ENCODE data around the gene KRTAP5-2. TPM values are rescaled to one million over a fixed set of nuclear protein-coding genes. Genes with fewer than 3 reads are reported as not detected.

KRTAP5-2 gene
- total RNA-seq, 1 donor from 2014 or later: not detected

DNA sequence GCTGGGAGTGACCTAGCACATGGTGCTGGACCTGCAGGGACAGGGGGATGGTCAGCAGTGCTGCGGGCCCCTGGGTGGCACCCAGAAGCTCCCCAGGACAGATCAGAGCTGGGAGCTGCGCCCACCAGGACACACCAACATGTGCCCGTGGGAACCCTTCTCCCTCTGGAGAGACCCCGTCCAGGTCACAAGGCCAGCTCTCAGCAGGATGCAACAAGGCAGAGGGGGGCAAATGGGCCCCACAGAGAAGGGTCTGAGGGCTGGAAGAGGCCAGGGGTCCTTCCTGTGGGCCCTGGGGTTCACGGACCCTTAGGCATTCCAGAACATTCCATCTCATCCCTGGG, 32.2 kb downstream of the KRTAP5-2 start:
- H3K36me3 Mint-ChIP-seq (ENCODE audit: low read depth, unreplicated experiment): peaks cover 3% of the 10 kb centered on the region
- no peak overlapping the region for H3K27ac Mint-ChIP-seq (ENCODE audit: unreplicated experiment)
- peaks cover 65% of the 10 kb centered on the region for H3K79me2 ChIP-seq (ENCODE audit: insufficient read depth, low read length)
- no peaks in the 10 kb centered on the region for H3K9me3 Mint-ChIP-seq (ENCODE audit: unreplicated experiment)
- no peak overlapping the region for H3K9ac ChIP-seq (ENCODE audit: low read length)
- no peaks in the 10 kb centered on the region for H3K27me3 Mint-ChIP-seq (ENCODE audit: low read depth, unreplicated experiment)
- H4K20me1 ChIP-seq (ENCODE audit: insufficient read depth, low read length): peaks cover 96% of the 10 kb centered on the region
- H3K36me3 ChIP-seq (ENCODE audit: insufficient read depth, low read length): no peaks in the 10 kb centered on the region
- no peak overlapping the region for H2AFZ ChIP-seq (ENCODE audit: low read depth, low read length)
- H3K4me1 ChIP-seq (ENCODE audit: insufficient read depth, low read length): peaks cover 15% of the 10 kb centered on the region
- no peak overlapping the region for H3K4me3 Mint-ChIP-seq (ENCODE audit: unreplicated experiment)
- TF ChIP-seq, protein P1, sequence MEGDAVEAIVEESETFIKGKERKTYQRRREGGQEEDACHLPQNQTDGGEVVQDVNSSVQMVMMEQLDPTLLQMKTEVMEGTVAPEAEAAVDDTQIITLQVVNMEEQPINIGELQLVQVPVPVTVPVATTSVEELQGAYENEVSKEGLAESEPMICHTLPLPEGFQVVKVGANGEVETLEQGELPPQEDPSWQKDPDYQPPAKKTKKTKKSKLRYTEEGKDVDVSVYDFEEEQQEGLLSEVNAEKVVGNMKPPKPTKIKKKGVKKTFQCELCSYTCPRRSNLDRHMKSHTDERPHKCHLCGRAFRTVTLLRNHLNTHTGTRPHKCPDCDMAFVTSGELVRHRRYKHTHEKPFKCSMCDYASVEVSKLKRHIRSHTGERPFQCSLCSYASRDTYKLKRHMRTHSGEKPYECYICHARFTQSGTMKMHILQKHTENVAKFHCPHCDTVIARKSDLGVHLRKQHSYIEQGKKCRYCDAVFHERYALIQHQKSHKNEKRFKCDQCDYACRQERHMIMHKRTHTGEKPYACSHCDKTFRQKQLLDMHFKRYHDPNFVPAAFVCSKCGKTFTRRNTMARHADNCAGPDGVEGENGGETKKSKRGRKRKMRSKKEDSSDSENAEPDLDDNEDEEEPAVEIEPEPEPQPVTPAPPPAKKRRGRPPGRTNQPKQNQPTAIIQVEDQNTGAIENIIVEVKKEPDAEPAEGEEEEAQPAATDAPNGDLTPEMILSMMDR (IDR thresholded peaks at IDR 0.05; ENCODE audit: insufficient read depth, low read depth, low read length): no peak
- TF ChIP-seq EZH2 (IDR thresholded peaks at IDR 0.05; ENCODE audit: insufficient read depth, low read length): no peak
- no peaks in the 10 kb centered on the region for H3K9me3 ChIP-seq (ENCODE audit: insufficient read depth, low read depth, low read length)
- no peak overlapping the region for H3K4me3 ChIP-seq (ENCODE audit: insufficient read depth, low read depth, low read length)
- FAIRE-seq (no peak), DNase-seq (ENCODE audit: low read depth) (no peak)
- no peak overlapping the region for H3K27ac ChIP-seq (ENCODE audit: low read depth, low read length)
- no peaks in the 10 kb centered on the region for H3K27me3 ChIP-seq (ENCODE audit: insufficient read depth, low read length)
- no peak overlapping the region for H3K4me2 ChIP-seq (ENCODE audit: low read length)
- peaks cover 7% of the 10 kb centered on the region for H3K4me1 Mint-ChIP-seq (ENCODE audit: low read depth, unreplicated experiment)

DNA sequence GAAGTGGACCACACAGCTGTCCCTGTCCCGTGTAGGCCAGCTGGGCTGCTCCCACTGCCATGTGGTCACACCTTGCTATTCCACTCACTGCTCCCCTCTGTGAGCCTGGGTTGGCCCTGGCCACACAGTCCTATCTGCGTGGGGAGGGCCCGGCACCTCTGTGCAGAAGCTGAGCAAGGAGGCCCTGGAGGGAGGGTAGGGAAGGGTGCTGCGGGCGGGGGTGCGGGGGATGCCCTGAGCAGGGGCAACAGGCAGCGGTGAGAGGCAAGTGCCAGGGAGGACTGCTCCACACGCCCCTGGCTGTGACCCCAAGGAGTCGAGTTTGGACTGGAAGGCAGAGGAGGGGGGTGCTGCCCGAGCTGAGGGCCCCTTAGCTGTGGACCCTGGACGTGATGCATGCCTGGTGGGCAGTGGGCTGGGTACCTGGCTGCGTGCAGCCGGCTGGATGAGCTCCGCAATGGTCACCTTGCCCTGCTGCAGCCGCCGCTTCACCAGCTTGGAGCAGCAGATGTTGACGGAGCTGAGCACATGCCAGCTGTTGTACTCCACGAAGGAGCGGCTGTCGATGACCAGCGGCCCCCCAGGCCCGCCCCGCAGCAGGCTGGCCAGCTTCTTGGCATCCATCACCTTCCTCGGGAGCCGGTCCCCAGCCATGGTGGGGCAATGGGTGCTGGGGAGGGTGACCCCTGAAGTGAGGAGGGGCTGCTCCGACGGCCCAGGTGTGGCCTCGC, 32.8 kb downstream of the KRTAP5-2 start:
- Histone ChIP-seq H3K9me3 (ENCODE audit: insufficient read depth, low read depth, low read length) (no peaks in the 10 kb centered on the region), H3K4me2 (ENCODE audit: low read length) (peak overlapping the region; percentile 45), H3K9ac (ENCODE audit: low read length) (peak overlapping the region; percentile 42), H4K20me1 (ENCODE audit: insufficient read depth, low read length) (peaks cover 96% of the 10 kb centered on the region), H3K27ac (ENCODE audit: low read depth, low read length) (no peak overlapping the region), H3K4me3 (ENCODE audit: insufficient read depth, low read depth, low read length) (no peak overlapping the region), H3K36me3 (ENCODE audit: insufficient read depth, low read length) (no peaks in the 10 kb centered on the region), H3K79me2 (ENCODE audit: insufficient read depth, low read length) (peaks cover 60% of the 10 kb centered on the region), H3K4me1 (ENCODE audit: insufficient read depth, low read length) (peaks cover 15% of the 10 kb centered on the region), H3K27me3 (ENCODE audit: insufficient read depth, low read length) (no peaks in the 10 kb centered on the region), H2AFZ (ENCODE audit: low read depth, low read length) (no peak overlapping the region)
- TF ChIP-seq, protein P1 (IDR thresholded peaks at IDR 0.05; ENCODE audit: insufficient read depth, low read depth, low read length): no peak
- TF ChIP-seq EZH2 (IDR thresholded peaks at IDR 0.05; ENCODE audit: insufficient read depth, low read length): no peak
- peaks cover 7% of the 10 kb centered on the region for H3K4me1 Mint-ChIP-seq (ENCODE audit: low read depth, unreplicated experiment)
- DNase-seq (ENCODE audit: low read depth) (no peak), FAIRE-seq (no peak)
- no peaks in the 10 kb centered on the region for H3K27me3 Mint-ChIP-seq (ENCODE audit: low read depth, unreplicated experiment)
- H3K27ac Mint-ChIP-seq (ENCODE audit: unreplicated experiment): no peak overlapping the region
- no peaks in the 10 kb centered on the region for H3K9me3 Mint-ChIP-seq (ENCODE audit: unreplicated experiment)
- peaks cover 3% of the 10 kb centered on the region for H3K36me3 Mint-ChIP-seq (ENCODE audit: low read depth, unreplicated experiment)
- H3K4me3 Mint-ChIP-seq (ENCODE audit: unreplicated experiment): no peak overlapping the region

- H4K20me1 ChIP-seq (ENCODE audit: insufficient read depth, low read length): peaks cover 96% of the 10 kb centered on the region
These were observed 33.4 kb downstream of the KRTAP5-2 start for GRCh38 chr11:1564535-1565172.

More at GRCh38 chr11:1564535-1565172, 33.4 kb downstream of the KRTAP5-2 start:
- DNase-seq (ENCODE audit: low read depth) (peak; percentile 83), FAIRE-seq (peak; percentile 45)
- Mint-ChIP-seq H3K27me3 (ENCODE audit: low read depth, unreplicated experiment) (no peaks in the 10 kb centered on the region), H3K4me3 (ENCODE audit: unreplicated experiment) (no peak overlapping the region), H3K4me1 (ENCODE audit: low read depth, unreplicated experiment) (peaks cover 8% of the 10 kb centered on the region), H3K9me3 (ENCODE audit: unreplicated experiment) (no peaks in the 10 kb centered on the region), H3K36me3 (ENCODE audit: low read depth, unreplicated experiment) (peaks cover 5% of the 10 kb centered on the region), H3K27ac (ENCODE audit: unreplicated experiment) (peak overlapping the region; percentile 53)
- TF ChIP-seq EZH2 (IDR thresholded peaks at IDR 0.05; ENCODE audit: insufficient read depth, low read length): no peak
- TF ChIP-seq, protein P1 (IDR thresholded peaks at IDR 0.05; ENCODE audit: insufficient read depth, low read depth, low read length): no peak
- Histone ChIP-seq H3K9ac (ENCODE audit: low read length) (peak overlapping the region; percentile 42), H3K27ac (ENCODE audit: low read depth, low read length) (no peak overlapping the region), H3K4me2 (ENCODE audit: low read length) (peak overlapping the region; percentile 45), H3K27me3 (ENCODE audit: insufficient read depth, low read length) (no peaks in the 10 kb centered on the region), H3K9me3 (ENCODE audit: insufficient read depth, low read depth, low read length) (no peaks in the 10 kb centered on the region), H3K79me2 (ENCODE audit: insufficient read depth, low read length) (peaks cover 53% of the 10 kb centered on the region), H3K36me3 (ENCODE audit: insufficient read depth, low read length) (no peaks in the 10 kb centered on the region), H3K4me3 (ENCODE audit: insufficient read depth, low read depth, low read length) (no peak overlapping the region), H2AFZ (ENCODE audit: low read depth, low read length) (no peak overlapping the region), H3K4me1 (ENCODE audit: insufficient read depth, low read length) (peaks cover 16% of the 10 kb centered on the region)

All from astrocyte (in vitro differentiated cells and primary cell).